Measurements from ENCODE around the gene SUMF1. TPM values are rescaled to one million over a fixed set of nuclear protein-coding genes. Genes with fewer than 3 reads are reported as not detected.

Gene SUMF1
- total and polyA plus RNA-seq, 8 donors = 5.3 to 170 (median 39.9) TPM

DNA sequence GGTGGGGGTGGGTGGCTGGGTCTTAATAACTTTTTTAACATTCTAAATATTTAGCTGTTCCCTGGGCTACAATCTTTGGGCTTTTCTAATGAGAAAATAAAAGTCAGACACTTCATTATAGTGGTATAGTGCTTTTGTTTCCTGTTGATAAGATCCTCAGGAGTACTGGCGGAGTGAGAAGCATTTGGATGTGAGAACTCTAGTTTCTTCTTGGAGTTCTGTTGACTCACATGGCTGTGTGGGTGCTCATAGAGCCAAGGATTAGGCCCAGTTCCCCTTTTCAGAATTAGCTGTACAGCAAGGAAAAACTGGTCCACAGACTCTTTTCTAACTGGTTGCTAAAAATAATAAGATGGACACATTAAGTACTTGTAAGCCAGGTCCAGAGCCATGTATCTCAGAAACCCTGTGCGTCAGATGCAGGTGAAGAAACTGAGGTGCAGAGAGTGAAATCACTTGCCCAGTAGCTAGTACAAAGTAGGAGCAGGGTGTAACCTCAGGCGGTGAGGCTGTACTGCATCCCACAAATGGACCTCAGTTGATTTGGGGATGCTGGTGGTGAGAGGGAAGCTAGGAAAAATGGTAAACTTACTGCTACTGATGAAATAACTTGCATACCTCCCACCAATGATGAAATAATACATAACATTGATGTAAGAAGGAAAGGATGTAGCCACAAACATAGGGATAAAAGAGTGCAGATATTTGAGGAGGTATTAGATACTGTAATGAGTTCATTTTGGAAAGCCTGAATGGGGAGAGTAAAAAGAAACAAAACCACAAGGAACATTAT lies 28.4 kb upstream of the SUMF1 start:
- H3K36me3 ChIP-seq = peaks cover 0 to 9% (median 4%) of the 10 kb centered on the region in 4 donors
- DNase-seq = no peak
- peak overlapping the region in 3 of 5 donors; percentile 90 to 94 (median 93) for H3K27ac ChIP-seq
- no peaks in the 10 kb centered on the region for H3K27me3 ChIP-seq
- H3K9me3 ChIP-seq = no peaks in the 10 kb centered on the region
- intact Hi-C loops (cut with DNase I; ENCODE audit: low total_unique reads) = no loop called here
- 46 to 70% (median 62%) methylated on average over 3 of the region's 3 CpGs for WGBS, 5 donors
- H3K4me1 ChIP-seq = peaks cover 6 to 55% (median 48%) of the 10 kb centered on the region in 4 donors
- TF ChIP-seq POLR2A (IDR thresholded peaks at IDR 0.05) (no peak), EP300 (IDR thresholded peaks at IDR 0.05) (no peak), POLR2AphosphoS5 (IDR thresholded peaks at IDR 0.05) (no peak)
- TF ChIP-seq, protein P1, sequence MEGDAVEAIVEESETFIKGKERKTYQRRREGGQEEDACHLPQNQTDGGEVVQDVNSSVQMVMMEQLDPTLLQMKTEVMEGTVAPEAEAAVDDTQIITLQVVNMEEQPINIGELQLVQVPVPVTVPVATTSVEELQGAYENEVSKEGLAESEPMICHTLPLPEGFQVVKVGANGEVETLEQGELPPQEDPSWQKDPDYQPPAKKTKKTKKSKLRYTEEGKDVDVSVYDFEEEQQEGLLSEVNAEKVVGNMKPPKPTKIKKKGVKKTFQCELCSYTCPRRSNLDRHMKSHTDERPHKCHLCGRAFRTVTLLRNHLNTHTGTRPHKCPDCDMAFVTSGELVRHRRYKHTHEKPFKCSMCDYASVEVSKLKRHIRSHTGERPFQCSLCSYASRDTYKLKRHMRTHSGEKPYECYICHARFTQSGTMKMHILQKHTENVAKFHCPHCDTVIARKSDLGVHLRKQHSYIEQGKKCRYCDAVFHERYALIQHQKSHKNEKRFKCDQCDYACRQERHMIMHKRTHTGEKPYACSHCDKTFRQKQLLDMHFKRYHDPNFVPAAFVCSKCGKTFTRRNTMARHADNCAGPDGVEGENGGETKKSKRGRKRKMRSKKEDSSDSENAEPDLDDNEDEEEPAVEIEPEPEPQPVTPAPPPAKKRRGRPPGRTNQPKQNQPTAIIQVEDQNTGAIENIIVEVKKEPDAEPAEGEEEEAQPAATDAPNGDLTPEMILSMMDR (IDR thresholded peaks at IDR 0.05) = no peak
- H3K4me3 ChIP-seq = peak overlapping the region; percentile 76 to 96 (median 90)

DNA sequence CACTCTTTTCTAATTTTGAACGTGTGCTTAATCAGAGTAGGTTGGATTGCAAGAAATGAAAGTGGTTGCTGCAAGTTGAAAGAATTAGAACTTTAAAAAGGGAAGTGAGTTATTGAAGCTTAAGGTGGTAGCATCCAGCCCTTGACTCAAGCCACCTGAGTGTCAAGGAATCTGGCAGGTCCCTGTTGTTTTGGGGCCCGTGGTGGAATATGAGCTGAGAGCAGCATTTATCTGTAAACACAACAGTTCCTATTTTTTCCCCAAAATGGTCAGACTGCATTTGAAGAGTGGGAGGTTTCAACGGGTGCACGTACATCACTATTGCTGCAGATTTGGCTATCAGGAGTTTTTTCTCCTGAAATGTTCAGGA lies 27.8 kb upstream of the SUMF1 start:
- Histone ChIP-seq H3K4me3 (peak overlapping the region; percentile 76 to 96 (median 90)), H3K27me3 (no peaks in the 10 kb centered on the region), H3K27ac (peak overlapping the region in 4 of 5 donors; percentile 46 to 94 (median 92)), H3K9me3 (no peaks in the 10 kb centered on the region), H3K4me1 (peaks cover 6 to 55% (median 48%) of the 10 kb centered on the region in 4 donors), H3K36me3 (peaks cover 0 to 4% (median 2%) of the 10 kb centered on the region in 4 donors)
- intact Hi-C loops (cut with DNase I; ENCODE audit: low total_unique reads) = loop anchor here (5.0 kb wide), 1 partner anchor 137 kb away; no protein-coding TSS in a partner anchor
- TF ChIP-seq POLR2A (IDR thresholded peaks at IDR 0.05) (no peak), POLR2AphosphoS5 (IDR thresholded peaks at IDR 0.05) (no peak), EP300 (IDR thresholded peaks at IDR 0.05) (no peak)
- TF ChIP-seq, protein P1 (IDR thresholded peaks at IDR 0.05) = no peak
- DNase-seq = no peak
- WGBS, 5 donors = 18 to 29% (median 26%) methylated on average over 4 of the region's 4 CpGs

DNA sequence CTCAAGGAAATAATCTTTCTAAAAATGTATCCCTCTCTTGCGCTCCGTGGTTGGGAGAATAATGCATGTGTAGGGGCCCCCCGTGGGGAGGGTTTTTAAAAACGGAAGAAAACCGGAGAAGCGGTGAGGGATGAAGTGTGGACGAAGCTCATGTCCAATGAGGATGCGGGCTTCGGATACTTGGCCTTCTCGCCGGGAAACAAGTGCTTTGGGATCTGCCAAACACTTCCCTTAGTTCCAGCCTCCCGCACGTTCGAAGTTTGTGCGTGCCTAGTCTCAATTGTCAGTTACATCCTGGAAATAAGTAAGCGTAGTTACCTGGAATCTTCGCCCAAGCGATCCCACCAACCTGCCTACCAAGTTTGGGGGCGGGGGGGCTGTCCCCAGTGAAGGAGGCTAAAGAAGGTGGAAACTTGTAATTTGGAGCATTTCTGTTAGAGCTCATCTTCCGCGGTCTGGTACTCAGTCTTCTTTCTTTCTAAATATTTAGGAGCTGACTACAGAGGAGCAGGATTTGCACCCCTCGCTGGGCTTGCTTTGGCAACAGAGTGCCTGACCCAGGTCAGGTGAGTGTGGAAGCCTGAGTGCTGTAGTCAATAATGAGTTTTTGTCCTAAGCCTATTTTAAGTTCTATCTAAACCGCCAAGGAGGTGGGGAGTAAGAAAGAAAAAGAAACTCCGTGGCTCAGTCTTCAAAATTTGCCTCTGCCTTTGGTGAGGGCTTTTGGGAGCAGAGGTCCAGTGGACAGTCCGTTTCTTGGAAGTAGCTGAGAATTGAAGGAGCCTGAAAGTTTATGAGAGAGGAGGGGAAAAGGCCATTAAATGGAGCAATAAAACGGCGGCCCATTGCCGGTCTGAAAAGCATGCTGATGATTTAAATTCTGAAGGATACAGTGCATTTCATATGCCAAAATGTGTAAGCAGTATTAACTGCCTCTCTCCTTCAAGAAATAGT lies 27.1 kb upstream of the SUMF1 start:
- peak overlapping the region; percentile 76 to 96 (median 90) for H3K4me3 ChIP-seq
- TF ChIP-seq, protein P1 (IDR thresholded peaks at IDR 0.05) = no peak
- no peak for TF ChIP-seq POLR2AphosphoS5 (IDR thresholded peaks at IDR 0.05)
- peaks cover 6 to 55% (median 48%) of the 10 kb centered on the region in 4 donors for H3K4me1 ChIP-seq
- 5 to 15% (median 11%) methylated on average over 28 of the region's 28 CpGs for WGBS, 5 donors
- no peaks in the 10 kb centered on the region for H3K36me3 ChIP-seq
- DNase-seq = peak in 1 of 2 donors; percentile 65
- H3K27ac ChIP-seq = peak overlapping the region; percentile 46 to 94 (median 90)
- H3K9me3 ChIP-seq = no peaks in the 10 kb centered on the region
- H3K27me3 ChIP-seq = no peaks in the 10 kb centered on the region
- intact Hi-C loops (cut with DNase I; ENCODE audit: low total_unique reads) = loop anchor here (5.0 kb wide), 1 partner anchor 138 kb away; no protein-coding TSS in a partner anchor

Data from stomach (tissue), 9 donors.